K562 (cell line): ENCODE data around the gene CSK. TPM values are rescaled to one million over a fixed set of nuclear protein-coding genes. Genes with fewer than 3 reads are reported as not detected.

Experiments used
- ATAC-seq: fragments of 200-7000 bp; cut with Tn5 transposase; 3 replicates; pipeline ENCODE4 v1.9.1; 2020; ENCODE audit warnings: moderate library complexity
- BruUV-seq: library from RNA; stranded (reverse); fragments of 400-500 nt; replicated peaks from 2 replicates; lab custom pipeline; 2021; lab: Mats Ljungman, UMichigan
- CTCF ChIA-PET: fragments of 300-600 bp; formaldehyde crosslinking; extraction: SDS; loops from one replicate; lab custom pipeline; 2021; ENCODE audit warnings: low intra/inter-chr PET ratio; lab: Yijun Ruan, JAX
- POLR2A ChIA-PET: fragments of 300-600, 350-650 bp; sonication (Branson Sonifier 250); formaldehyde crosslinking; extraction: SDS; loops from one replicate; lab custom pipeline; 2021; ENCODE audit warnings: antibody characterized with exemption, inconsistent platforms; lab: Yijun Ruan, JAX
- DNase-seq, 4 experiments: peaks; one replicate each; pipeline versions ENCODE4 v3.0.0 to v3.0.0-alpha.2; 2011 to 2018; ENCODE audit warnings: low spot score in 3 of 4, mixed read lengths in 3 of 4; ENCODE audit errors: extremely low read depth in 1 of 4
- FAIRE-seq: peaks from 2 replicates; lab custom pipeline; 2011; peaks lifted over from hg19 to GRCh38; lab: Jason Lieb, UNC
- H2AFZ ChIP-seq: 2 replicates; pipeline ENCODE4 v1.6.0; 2011; ENCODE audit warnings: low read depth, low read length, control low read depth, inconsistent platforms
- H3K27ac ChIP-seq: fragments of 200-600 bp; 3 replicates; pipeline ENCODE4 v1.8.0; 2011; ENCODE audit warnings: low read depth, mild to moderate bottlenecking, control low read depth, inconsistent platforms, low read length, moderate library complexity, mixed read lengths; ENCODE audit errors: extremely low read depth
- H3K27me3 ChIP-seq, 2 experiments: fragments of 300-600 bp in 1 of 2; 2 replicates in 1 of 2; 3 replicates in 1 of 2; pipeline versions ENCODE4 v1.6.0 to v1.8.0; 2011; ENCODE audit warnings: inconsistent platforms in 2 of 2, low read length in 2 of 2, mild to moderate bottlenecking in 1 of 2, mixed read lengths in 1 of 2, moderate library complexity in 1 of 2; ENCODE audit not compliant: control insufficient read depth in 2 of 2, insufficient read depth in 2 of 2
- H3K36me3 ChIP-seq: fragments of 300-600 bp; 3 replicates; pipeline ENCODE4 v1.8.0; 2011; ENCODE audit warnings: mild to moderate bottlenecking, low read length, inconsistent platforms; ENCODE audit not compliant: control insufficient read depth, insufficient read depth
- H3K4me1 ChIP-seq, 2 experiments: fragments of 200-600 bp in 1 of 2; replicated peaks in 1 of 2; 2 replicates in 1 of 2; 3 replicates in 1 of 2; pipeline versions ENCODE4 v1.5.1 to v1.8.0; 2011; ENCODE audit warnings: inconsistent platforms in 2 of 2, low read length in 2 of 2, mild to moderate bottlenecking in 1 of 2, mixed read lengths in 1 of 2, moderate library complexity in 1 of 2; ENCODE audit not compliant: control insufficient read depth in 2 of 2, insufficient read depth in 2 of 2
- H3K4me2 ChIP-seq: 2 replicates; pipeline ENCODE4 v1.6.1; 2011; ENCODE audit warnings: low read length, control low read depth, inconsistent platforms, mixed read lengths; ENCODE audit not compliant: insufficient read depth
- H3K4me3 ChIP-seq: fragments of 200-600 bp; sonication (generic), shearing (Covaris generic); 2 replicates; pipeline ENCODE4 v1.5.1; 2016; ENCODE audit warnings: control low read depth, inconsistent platforms
- H3K79me2 ChIP-seq: fragments of 200-600 bp; 3 replicates; pipeline ENCODE4 v1.8.0; 2011; ENCODE audit warnings: low read length, inconsistent platforms; ENCODE audit not compliant: control insufficient read depth, insufficient read depth
- H3K9ac ChIP-seq, 2 experiments: 2 replicates each; pipeline versions ENCODE4 v1.6.0 to v1.6.1; 2011; ENCODE audit warnings: low read depth in 2 of 2, low read length in 2 of 2, control low read depth in 1 of 2, inconsistent platforms in 1 of 2, mild to moderate bottlenecking in 1 of 2, mixed read lengths in 1 of 2; ENCODE audit not compliant: insufficient read depth in 1 of 2
- H3K9me1 ChIP-seq: one replicate; pipeline ENCODE4 v1.6.0; 2011; ENCODE audit warnings: inconsistent platforms, mild to moderate bottlenecking, low read length, moderate library complexity; ENCODE audit not compliant: control insufficient read depth, insufficient read depth
- H3K9me3 ChIP-seq: replicated peaks from 2 replicates; pipeline ENCODE4 v1.5.1; 2011; ENCODE audit warnings: low read depth, low read length, inconsistent platforms; ENCODE audit not compliant: control insufficient read depth, insufficient read depth
- H4K20me1 ChIP-seq: replicated peaks from 2 replicates; pipeline ENCODE4 v1.6.1; 2011; ENCODE audit warnings: low read length, inconsistent platforms, mixed read lengths; ENCODE audit not compliant: control insufficient read depth, insufficient read depth
- CEBPB ChIP-seq: fragments of 450-650 bp; IDR thresholded peaks from 2 replicates; pipeline ENCODE4 v1.6.1; 2016; ENCODE audit warnings: missing genetic modification characterization, missing compliant biosample characterization
- CREB3L1 ChIP-seq: fragments of 450-650 bp; IDR thresholded peaks from 2 replicates; pipeline ENCODE4 v1.6.1; 2014; ENCODE audit warnings: low read depth, mild to moderate bottlenecking, moderate library complexity, borderline replicate concordance
- CREBBP ChIP-seq: IDR thresholded peaks from one replicate; pipeline ENCODE4 v1.6.1; 2012; ENCODE audit warnings: low read depth, mild to moderate bottlenecking, control low read depth, inconsistent platforms, low read length
- MECOM ChIP-seq: fragments of 250-450 bp; sonication (Bioruptor Pico); IDR thresholded peaks from 2 replicates; pipeline ENCODE4 v1.8.0; 2022; ENCODE audit warnings: inconsistent platforms
- RBBP5 ChIP-seq: fragments of 200-600 bp; sonication (generic); IDR thresholded peaks from 2 replicates; pipeline ENCODE4 v1.6.1; 2012; ENCODE audit warnings: borderline replicate concordance, mild to moderate bottlenecking, low read length, control low read depth, inconsistent platforms; ENCODE audit not compliant: insufficient read depth, poor library complexity, severe bottlenecking
- RBM25 ChIP-seq: fragments of 200-400 bp; formaldehyde crosslinking; IDR thresholded peaks from 2 replicates; pipeline ENCODE4 v1.6.1; 2018; ENCODE audit warnings: low read length, low read depth, moderate library complexity; ENCODE audit not compliant: severe bottlenecking
- TAF15 ChIP-seq: fragments of 200-400 bp; formaldehyde crosslinking; IDR thresholded peaks from 2 replicates; pipeline ENCODE4 v1.6.1; 2017; ENCODE audit warnings: mild to moderate bottlenecking, low read depth, low read length, moderate library complexity
- TSHZ1 ChIP-seq: fragments of 250-450 bp; sonication (Bioruptor Pico); IDR thresholded peaks from 2 replicates; pipeline ENCODE4 v1.4.0; 2020; ENCODE audit warnings: mild to moderate bottlenecking, moderate library complexity
- USF1 ChIP-seq: sonication (generic); formaldehyde crosslinking; IDR thresholded peaks from 2 replicates; pipeline ENCODE4 v1.9.0; 2022; ENCODE audit warnings: mild to moderate bottlenecking, missing genetic modification reagents
- WGBS: fragments of 100-300 bp; shearing (Covaris generic); methylation state at CpG from one replicate; pipeline ENCODE4 v1.1.6; 2016; ENCODE audit warnings: low coverage, mixed read lengths; ENCODE audit not compliant: insufficient coverage; ENCODE audit errors: missing lambda C conversion rate; 5-methylcytosine and 5-hydroxymethylcytosine counted together
- in situ Hi-C: fragments of 300-500 bp; cut with MboI; formaldehyde crosslinking; loops from 4 replicates; pipeline ENCODE4 v1.15.0; 2018; ENCODE audit warnings: inconsistent platforms, mixed read lengths
- intact Hi-C: fragments of 100-400 bp; cut with micrococcal nuclease; formaldehyde crosslinking; loops from 2 replicates; pipeline ENCODE4 v1.14.2; 2022
- polyA plus RNA-seq, 8 experiments: library from polyadenylated mRNA; depleted of rRNA in 4 of 8; stranded (reverse) in 5 of 8; unstranded in 3 of 8; fragments of >200 nt; fragmentation: Nextera tagmentation in 2 of 8; fragmentation: Illumina TruSeq in 1 of 8; extraction: Ambion mirVana in 2 of 8; extraction: Trizol in 1 of 8; gene quantifications; 2 replicates each; pipeline versions ENCODE4 v1.2.1 to v1.2.3, GENCODE V29; 2011 to 2014; ENCODE audit warnings: inconsistent platforms in 1 of 8, missing spikeins in 1 of 8
- total RNA-seq, 7 experiments: library from RNA; depleted of rRNA in 6 of 7; stranded (reverse); fragments of >200 nt in 6 of 7; fragmentation: Illumina TruSeq in 2 of 7; extraction: Trizol in 2 of 7; gene quantifications; 2 replicates each; pipeline versions ENCODE4 v1.2.1 to v1.2.3, GENCODE V29; 2011 to 2021; ENCODE audit warnings: low replicate concordance in 1 of 7

CSK gene
- total and polyA plus RNA-seq, 9 of the 15 experiments (the other 6 are each of a cell fraction or from before 2014, with no cell fraction given), result 1.5 to 112 (median 22.5) TPM

GRCh38 chr15:74773329-74773728 is 8.6 kb upstream of the CSK start (continued):
- no peak for TF ChIP-seq CREB3L1
- no peak for TF ChIP-seq TAF15
- no peak for TF ChIP-seq CREBBP

GRCh38 chr15:74773731-74774252 is 8.1 kb upstream of the CSK start:
- ATAC-seq (no peak), DNase-seq (no peak)
- WGBS, result 13% methylated on average over 4 of the region's 5 CpGs
- peaks cover 4% of the 10 kb centered on the region for H3K9me1 ChIP-seq
- no peaks in the 10 kb centered on the region; the same call in 1 of the 2 replicates for H4K20me1 ChIP-seq
- in situ Hi-C loops, result loop anchor here (5.0 kb wide), 1 partner anchor 174 kb away; no protein-coding TSS in a partner anchor
- H3K79me2 ChIP-seq, result no peaks in the 10 kb centered on the region
- CTCF ChIA-PET, result no interaction called here
- H3K4me2 ChIP-seq, result no peak overlapping the region
- no peaks in the 10 kb centered on the region for H3K36me3 ChIP-seq
- no peak for TF ChIP-seq TSHZ1 (CRISPR knock-in tag)
- TF ChIP-seq USF1 (CRISPR knock-in tag), result no peak
- TF ChIP-seq CEBPB (tag), result peak; percentile 58
- peak; percentile 38 for TF ChIP-seq RBM25
- TF ChIP-seq MECOM, result no peak
- TF ChIP-seq RBBP5, result no peak
- TF ChIP-seq, all 486 proteins: peak for 2
- POLR2A ChIA-PET, result interaction anchor here (0.6 to 1.1 kb wide), 2 partner anchors 11 to 186 kb away, joined by 3 read pairs; no protein-coding TSS in a partner anchor
- H3K27ac ChIP-seq, result no peak overlapping the region
- no peak for FAIRE-seq
- H2AFZ ChIP-seq, result no peak overlapping the region
- peaks cover 8 to 34% of the 10 kb centered on the region in 2 experiments for H3K4me1 ChIP-seq
- H3K27me3 ChIP-seq, result peaks cover 0 to 12% of the 10 kb centered on the region in 2 experiments; a peak in 2 of 5 replicates
- peak overlapping the region in 1 of 2 experiments; percentile 20; a peak in 1 of 4 replicates for H3K9ac ChIP-seq
- H3K9me3 ChIP-seq, result no peaks in the 10 kb centered on the region
- no TSS peak for BruUV-seq
- intact Hi-C loops, result loop anchor here (5.0 to 10.0 kb wide), 2 partner anchors 64 to 431 kb away; partner anchors contain the start of gene C15orf39
- no peak overlapping the region for H3K4me3 ChIP-seq
